SU-DHL-6 (cell line): Measurements from ENCODE around the gene PTCRA.

Experiments
- H2AFZ ChIP-seq: fragments of 200-600 bp; sonication (generic); 2 replicates; pipeline ENCODE4 v1.6.1; 2014; ENCODE audit warnings: low read depth, mild to moderate bottlenecking, moderate library complexity, mixed read lengths, antibody characterized with exemption, low read length; ENCODE audit not compliant: severe bottlenecking
- H3F3A ChIP-seq: fragments of 200-600 bp; shearing (Covaris generic); 2 replicates; pipeline ENCODE4 v1.6.0; 2016; ENCODE audit warnings: antibody characterized with exemption, mild to moderate bottlenecking; ENCODE audit not compliant: insufficient read depth
- H3K27ac ChIP-seq: fragments of 200-600 bp; sonication (generic); 2 replicates; pipeline ENCODE4 v1.5.1; 2016; ENCODE audit warnings: low read depth, mild to moderate bottlenecking, low read length, moderate library complexity, mixed read lengths
- H3K27me3 ChIP-seq: fragments of 200-600 bp; sonication (generic), shearing (Covaris generic); 2 replicates; pipeline ENCODE4 v1.6.0; 2014; ENCODE audit warnings: mild to moderate bottlenecking, low read length
- H3K36me3 ChIP-seq: fragments of 200-600 bp; sonication (generic); 2 replicates; pipeline ENCODE4 v1.6.1; 2014; ENCODE audit warnings: mild to moderate bottlenecking, low read length, mixed read lengths
- H3K4me2 ChIP-seq: fragments of 300-600, 200-600 bp; shearing (Covaris generic), sonication (generic); 2 replicates; pipeline ENCODE4 v1.6.0; 2014; ENCODE audit warnings: low read length, low read depth, mild to moderate bottlenecking; ENCODE audit not compliant: poor library complexity, severe bottlenecking
- H3K4me3 ChIP-seq: fragments of 200-600 bp; sonication (generic); 2 replicates; pipeline ENCODE4 v1.5.1; 2014; ENCODE audit warnings: antibody characterized with exemption, low read length, mild to moderate bottlenecking, mixed read lengths; ENCODE audit not compliant: insufficient read depth, poor library complexity, severe bottlenecking
- H3K79me2 ChIP-seq: fragments of 200-600 bp; sonication (generic); 2 replicates; pipeline ENCODE4 v1.6.1; 2014; ENCODE audit warnings: mild to moderate bottlenecking, low read length, moderate library complexity; ENCODE audit not compliant: insufficient read depth
- H3K9ac ChIP-seq: fragments of 200-600 bp; sonication (generic); 2 replicates; pipeline ENCODE4 v1.7.0; 2014; ENCODE audit warnings: mild to moderate bottlenecking, low read length
- H3K9me2 ChIP-seq: fragments of 200-600 bp; sonication (generic); replicated peaks from 2 replicates; pipeline ENCODE4 v1.6.1; 2014; ENCODE audit warnings: low read length; ENCODE audit not compliant: insufficient read depth
- H3K9me3 ChIP-seq: fragments of 200-600 bp; sonication (generic); 2 replicates; pipeline ENCODE4 v1.6.1; 2014; ENCODE audit warnings: low read length, mixed read lengths; ENCODE audit not compliant: insufficient read depth
- H4K20me1 ChIP-seq: fragments of 200-600 bp; sonication (generic); 2 replicates; pipeline ENCODE4 v1.6.1; 2014; ENCODE audit warnings: low read depth, mild to moderate bottlenecking, antibody characterized with exemption, low read length, moderate library complexity, mixed read lengths
- EZH2phosphoT487 ChIP-seq: fragments of 200-600 bp; sonication (generic), shearing (Covaris generic); conservative IDR thresholded peaks from 2 replicates; pipeline ENCODE4 v1.6.1; 2018; ENCODE audit warnings: mild to moderate bottlenecking, antibody characterized with exemption, low read length, moderate library complexity, mixed read lengths
- TF ChIP-seq, protein P1 (sequence below): fragments of 200-600 bp; sonication (generic); IDR thresholded peaks from one replicate; pipeline ENCODE4 v1.5.1; 2017; ENCODE audit warnings: antibody characterized with exemption, mild to moderate bottlenecking, low read length, moderate library complexity; ENCODE audit not compliant: insufficient read depth, poor library complexity, severe bottlenecking

The PTCRA gene

GRCh38 chr6:42963179-42963854 lies 47.5 kb downstream of the PTCRA start:
- Histone ChIP-seq H3K36me3 (no peaks in the 10 kb centered on the region), H3K27ac (no peak overlapping the region), H3K79me2 (no peaks in the 10 kb centered on the region), H3K4me3 (no peak overlapping the region), H3K9me3 (no peaks in the 10 kb centered on the region), H4K20me1 (no peaks in the 10 kb centered on the region), H3K9ac (no peak overlapping the region), H3K9me2 (no peaks in the 10 kb centered on the region), H3K4me2 (no peak overlapping the region), H3F3A (no peaks in the 10 kb centered on the region), H3K27me3 (no peaks in the 10 kb centered on the region), H2AFZ (no peak overlapping the region)
- no peak for TF ChIP-seq EZH2phosphoT487
- TF ChIP-seq, protein P1, sequence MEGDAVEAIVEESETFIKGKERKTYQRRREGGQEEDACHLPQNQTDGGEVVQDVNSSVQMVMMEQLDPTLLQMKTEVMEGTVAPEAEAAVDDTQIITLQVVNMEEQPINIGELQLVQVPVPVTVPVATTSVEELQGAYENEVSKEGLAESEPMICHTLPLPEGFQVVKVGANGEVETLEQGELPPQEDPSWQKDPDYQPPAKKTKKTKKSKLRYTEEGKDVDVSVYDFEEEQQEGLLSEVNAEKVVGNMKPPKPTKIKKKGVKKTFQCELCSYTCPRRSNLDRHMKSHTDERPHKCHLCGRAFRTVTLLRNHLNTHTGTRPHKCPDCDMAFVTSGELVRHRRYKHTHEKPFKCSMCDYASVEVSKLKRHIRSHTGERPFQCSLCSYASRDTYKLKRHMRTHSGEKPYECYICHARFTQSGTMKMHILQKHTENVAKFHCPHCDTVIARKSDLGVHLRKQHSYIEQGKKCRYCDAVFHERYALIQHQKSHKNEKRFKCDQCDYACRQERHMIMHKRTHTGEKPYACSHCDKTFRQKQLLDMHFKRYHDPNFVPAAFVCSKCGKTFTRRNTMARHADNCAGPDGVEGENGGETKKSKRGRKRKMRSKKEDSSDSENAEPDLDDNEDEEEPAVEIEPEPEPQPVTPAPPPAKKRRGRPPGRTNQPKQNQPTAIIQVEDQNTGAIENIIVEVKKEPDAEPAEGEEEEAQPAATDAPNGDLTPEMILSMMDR: no peak

GRCh38 chr6:42963855-42964605 lies 48.2 kb downstream of the PTCRA start:
- H3K4me3 ChIP-seq: no peak overlapping the region
- H3K79me2 ChIP-seq: no peaks in the 10 kb centered on the region
- H3K9me3 ChIP-seq: no peaks in the 10 kb centered on the region
- H3K27ac ChIP-seq: no peak overlapping the region
- H3K4me2 ChIP-seq: no peak overlapping the region
- no peak overlapping the region for H3K9ac ChIP-seq
- H3F3A ChIP-seq: no peaks in the 10 kb centered on the region
- TF ChIP-seq, protein P1: peak; percentile 14
- no peak for TF ChIP-seq EZH2phosphoT487
- H3K36me3 ChIP-seq: no peaks in the 10 kb centered on the region
- H3K9me2 ChIP-seq: no peaks in the 10 kb centered on the region
- no peak overlapping the region for H2AFZ ChIP-seq
- H4K20me1 ChIP-seq: no peaks in the 10 kb centered on the region
- H3K27me3 ChIP-seq: no peaks in the 10 kb centered on the region

GRCh38 chr6:42966571-42966970 lies 50.7 kb downstream of the PTCRA start:
- Histone ChIP-seq H3K4me2 (no peak overlapping the region), H3K4me3 (no peak overlapping the region), H3K9ac (no peak overlapping the region), H3K27ac (no peak overlapping the region), H3K79me2 (no peaks in the 10 kb centered on the region), H3K9me2 (no peaks in the 10 kb centered on the region), H3K9me3 (no peaks in the 10 kb centered on the region), H4K20me1 (no peaks in the 10 kb centered on the region), H2AFZ (no peak overlapping the region), H3K36me3 (no peaks in the 10 kb centered on the region), H3K27me3 (no peaks in the 10 kb centered on the region), H3F3A (no peaks in the 10 kb centered on the region)
- TF ChIP-seq EZH2phosphoT487: no peak
- TF ChIP-seq, protein P1: no peak
